Endothelial cell of umbilical vein (primary cell): Measurements from ENCODE around the gene SLC2A4.

Experiments used
- CTCF ChIP-seq, 2 donors: IDR thresholded peaks; 1 replicate in 1 of 2; 2 replicates in 1 of 2; pipeline ENCODE4 v1.5.1; 2011; ENCODE audit warnings: low read length in 2 of 2, mild to moderate bottlenecking in 2 of 2, moderate library complexity in 2 of 2, control low read depth in 1 of 2, inconsistent platforms in 1 of 2, low read depth in 1 of 2; ENCODE audit not compliant: insufficient read depth in 1 of 2; ENCODE audit errors: extremely low read depth in 1 of 2
- EZH2 ChIP-seq: IDR thresholded peaks from 2 replicates; pipeline ENCODE4 v1.6.1; 2012; ENCODE audit warnings: borderline replicate concordance, low read depth, mild to moderate bottlenecking, moderate library complexity, low read length, inconsistent platforms; ENCODE audit not compliant: severe bottlenecking
- MAX ChIP-seq: IDR thresholded peaks from 2 replicates; pipeline ENCODE4 v1.6.1; 2011; ENCODE audit not compliant: insufficient read depth, insufficient read length
- POLR2A ChIP-seq: IDR thresholded peaks from 2 replicates; pipeline ENCODE4 v1.6.1; 2012; ENCODE audit warnings: low read depth, mild to moderate bottlenecking, control low read depth, low read length
- POLR2AphosphoS5 ChIP-seq: IDR thresholded peaks from 2 replicates; pipeline ENCODE4 v1.6.1; 2012; ENCODE audit warnings: low read depth, mild to moderate bottlenecking, control low read depth, low read length, moderate library complexity; ENCODE audit not compliant: insufficient read depth

- TF ChIP-seq POLR2A (no peak), CTCF (IDR thresholded peaks at IDR 0.05; ENCODE audit: extremely low read depth in 1 of 2, insufficient read depth in 1 of 2, low read depth in 1 of 2, low read length in 2 of 2) (no peak), POLR2AphosphoS5 (no peak), EZH2 (no peak), MAX (no peak)
Measured at GRCh38 chr17:7258731-7259554, 22.6 kb upstream of the SLC2A4 start.
